SK-N-SH (cell line): Measurements from ENCODE around the gene MRPL2. TPM values are rescaled to one million over a fixed set of nuclear protein-coding genes. Genes with fewer than 3 reads are reported as not detected.

Experiments used
- CTCF ChIA-PET: fragments of 300-600, 350-600 bp; formaldehyde crosslinking; extraction: SDS; loops from one replicate; lab custom pipeline; 2021; lab: Yijun Ruan, JAX
- POLR2A ChIA-PET: fragments of 350-600 bp; sonication (Branson Sonifier 250); formaldehyde crosslinking; extraction: SDS; loops from one replicate; lab custom pipeline; 2020; ENCODE audit warnings: antibody characterized with exemption, inconsistent platforms; lab: Yijun Ruan, JAX
- DNase-seq: peaks from one replicate; pipeline ENCODE4 v3.0.0; 2012
- H2AFZ ChIP-seq: fragments of 200-600 bp; sonication (generic); 2 replicates; pipeline ENCODE4 v1.8.1; 2016; ENCODE audit warnings: antibody characterized with exemption, mild to moderate bottlenecking, low read depth
- H3F3A ChIP-seq: fragments of 200-600 bp; sonication (generic); replicated peaks from 2 replicates; pipeline ENCODE3; 2016; ENCODE audit warnings: antibody characterized with exemption, mild to moderate bottlenecking; ENCODE audit not compliant: insufficient read depth
- H3K27ac ChIP-seq, 2 experiments: fragments of 200-500 bp in 1 of 2; fragments of 200-600 bp in 1 of 2; sonication (Bioruptor generic) in 1 of 2; sonication (generic), shearing (Covaris generic) in 1 of 2; 2 replicates each; pipeline versions ENCODE4 v1.5.1 to v1.6.1; 2014 to 2016; ENCODE audit warnings: low read depth in 2 of 2, inconsistent platforms in 1 of 2, low read length in 1 of 2, mild to moderate bottlenecking in 1 of 2, mixed read lengths in 1 of 2
- H3K27me3 ChIP-seq: fragments of 200-600 bp; sonication (generic), shearing (Covaris generic); 2 replicates; pipeline ENCODE4 v1.6.1; 2016; ENCODE audit warnings: mixed run types; ENCODE audit not compliant: insufficient read depth
- H3K36me3 ChIP-seq, 2 experiments: fragments of 200-500 bp in 1 of 2; fragments of 200-600 bp in 1 of 2; sonication (Bioruptor generic) in 1 of 2; sonication (generic) in 1 of 2; replicated peaks in 1 of 2; 2 replicates each; pipeline versions ENCODE3 to v1.5.1; 2014 to 2016; ENCODE audit warnings: low read length in 1 of 2, mild to moderate bottlenecking in 1 of 2; ENCODE audit not compliant: insufficient read depth in 2 of 2, control insufficient read depth in 1 of 2
- H3K4me1 ChIP-seq, 2 experiments: fragments of 200-500 bp in 1 of 2; fragments of 200-600 bp in 1 of 2; sonication (Bioruptor generic) in 1 of 2; sonication (generic), shearing (Covaris generic) in 1 of 2; 2 replicates each; pipeline versions ENCODE4 v1.5.1 to v1.6.1; 2014 to 2016; ENCODE audit warnings: low read depth in 1 of 2, low read length in 1 of 2, mixed run types in 1 of 2; ENCODE audit not compliant: insufficient read depth in 2 of 2, control insufficient read depth in 1 of 2
- H3K4me2 ChIP-seq: fragments of 200-600 bp; sonication (generic), shearing (Covaris generic); 2 replicates; pipeline ENCODE4 v1.6.1; 2017; ENCODE audit warnings: mixed run types
- H3K4me3 ChIP-seq, 2 experiments: fragments of 200-500 bp in 1 of 2; fragments of 200-600 bp in 1 of 2; sonication (Bioruptor generic) in 1 of 2; sonication (generic), shearing (Covaris generic) in 1 of 2; 2 replicates each; pipeline versions ENCODE4 v1.5.1 to v1.8.1; 2014 to 2016; ENCODE audit warnings: low read depth in 2 of 2, inconsistent platforms in 1 of 2, low read length in 1 of 2, mild to moderate bottlenecking in 1 of 2, mixed read lengths in 1 of 2, moderate library complexity in 1 of 2
- H3K79me2 ChIP-seq: fragments of 200-600 bp; sonication (generic); 2 replicates; pipeline ENCODE4 v1.8.1; 2017; ENCODE audit warnings: mild to moderate bottlenecking; ENCODE audit not compliant: insufficient read depth
- H3K9ac ChIP-seq: fragments of 200-600 bp; sonication (generic); 2 replicates; pipeline ENCODE4 v1.6.1; 2017; ENCODE audit warnings: mixed run types
- H3K9me2 ChIP-seq: fragments of 200-600 bp; sonication (generic); 2 replicates; pipeline ENCODE4 v1.6.1; 2017; ENCODE audit warnings: mixed run types
- H3K9me3 ChIP-seq: fragments of 200-600 bp; sonication (generic); 2 replicates; pipeline ENCODE4 v1.6.1; 2017; ENCODE audit warnings: mixed run types, mild to moderate bottlenecking, moderate library complexity
- H4K20me1 ChIP-seq: fragments of 200-600 bp; sonication (generic); 2 replicates; pipeline ENCODE4 v1.6.1; 2017; ENCODE audit warnings: mild to moderate bottlenecking, mixed run types; ENCODE audit not compliant: insufficient read depth
- ELF1 ChIP-seq: IDR thresholded peaks from 2 replicates; pipeline ENCODE4 v1.4.0; 2012
- EP300 ChIP-seq, 2 experiments: IDR thresholded peaks; 2 replicates each; pipeline versions ENCODE4 v1.4.0 to v1.6.1; 2012; ENCODE audit warnings: borderline replicate concordance in 1 of 2, low read depth in 1 of 2, low read length in 1 of 2
- MXI1 ChIP-seq: IDR thresholded peaks from 2 replicates; pipeline ENCODE4 v1.6.1; 2012; ENCODE audit warnings: mild to moderate bottlenecking, low read depth, low read length, improper control_type of control experiment
- NRF1 ChIP-seq: IDR thresholded peaks from 2 replicates; pipeline ENCODE4 v1.6.1; 2012; ENCODE audit warnings: low read depth, mild to moderate bottlenecking, low read length
- RAD21 ChIP-seq: IDR thresholded peaks from 2 replicates; pipeline ENCODE4 v1.6.1; 2012; ENCODE audit warnings: mild to moderate bottlenecking, low read length
- TAF1 ChIP-seq: IDR thresholded peaks from 2 replicates; pipeline ENCODE4 v1.6.1; 2012; ENCODE audit warnings: low read depth, mild to moderate bottlenecking, low read length, moderate library complexity, borderline replicate concordance
- USF2 ChIP-seq: fragments of 150-350 bp; IDR thresholded peaks from 2 replicates; pipeline ENCODE4 v1.6.1; 2017; ENCODE audit warnings: antibody characterized with exemption, low read length, low read depth, borderline replicate concordance
- WGBS: methylation state at CpG from one replicate; pipeline ENCODE4 v1.1.6; 2017; ENCODE audit warnings: low lambda C conversion rate; 5-methylcytosine and 5-hydroxymethylcytosine counted together
- polyA plus RNA-seq, 3 experiments: library from polyadenylated mRNA; depleted of rRNA; stranded (reverse); fragments of >200 nt; gene quantifications; 2 replicates each; pipeline ENCODE4 v1.2.3, GENCODE V29; 2012
- TF ChIP-seq, protein P1 (sequence below): fragments of 150-350 bp; IDR thresholded peaks from 2 replicates; pipeline ENCODE4 v1.6.1; 2016; ENCODE audit warnings: mild to moderate bottlenecking, low read depth, low read length
- TF ChIP-seq, protein P2 (sequence below): IDR thresholded peaks from 2 replicates; pipeline ENCODE4; 2012

The MRPL2 gene
- polyA plus RNA-seq, 1 of the 3 experiments (the other 2 are of a cell fraction) = 64.7 TPM

- ChIA-PET CTCF (interaction anchor here (0.8 to 3.6 kb wide), 4 partner anchors 32 to 127 kb away, joined by 3 to 12 read pairs (median 4); partner anchors contain the start of genes CUL7 and PPP2R5D), POLR2A (interaction anchor here (0.7 to 0.8 kb wide), 2 partner anchors 32 to 127 kb away, joined by 3 read pairs; partner anchors contain the start of gene PPP2R5D)
- Histone ChIP-seq H3F3A (peaks cover 27% of the 10 kb centered on the region), H3K27ac (no peak overlapping the region), H3K4me1 (peaks cover 3 to 46% of the 10 kb centered on the region in 2 experiments; a peak in 3 of 4 replicates), H3K9me3 (no peaks in the 10 kb centered on the region), H3K9me2 (no peaks in the 10 kb centered on the region), H3K4me2 (peak overlapping the region; percentile 79; the same call in 1 of the 2 replicates), H3K4me3 (no peak overlapping the region), H3K27me3 (no peaks in the 10 kb centered on the region)
- DNase-seq = no peak
- WGBS = 83% methylated on average over 6 of the region's 7 CpGs
- no peak for TF ChIP-seq ELF1
- TF ChIP-seq, all 33 proteins: peak for 0
- Histone ChIP-seq H3K79me2 (peaks cover 70% of the 10 kb centered on the region), H2AFZ (no peak overlapping the region), H4K20me1 (peaks cover 12% of the 10 kb centered on the region; the same call in 1 of the 2 replicates), H3K9ac (no peak overlapping the region), H3K36me3 (peaks cover 24 to 50% of the 10 kb centered on the region in 2 experiments)
These were observed 42.9 kb downstream of the MRPL2 start for GRCh38 chr6:43016176-43016942.

DNA sequence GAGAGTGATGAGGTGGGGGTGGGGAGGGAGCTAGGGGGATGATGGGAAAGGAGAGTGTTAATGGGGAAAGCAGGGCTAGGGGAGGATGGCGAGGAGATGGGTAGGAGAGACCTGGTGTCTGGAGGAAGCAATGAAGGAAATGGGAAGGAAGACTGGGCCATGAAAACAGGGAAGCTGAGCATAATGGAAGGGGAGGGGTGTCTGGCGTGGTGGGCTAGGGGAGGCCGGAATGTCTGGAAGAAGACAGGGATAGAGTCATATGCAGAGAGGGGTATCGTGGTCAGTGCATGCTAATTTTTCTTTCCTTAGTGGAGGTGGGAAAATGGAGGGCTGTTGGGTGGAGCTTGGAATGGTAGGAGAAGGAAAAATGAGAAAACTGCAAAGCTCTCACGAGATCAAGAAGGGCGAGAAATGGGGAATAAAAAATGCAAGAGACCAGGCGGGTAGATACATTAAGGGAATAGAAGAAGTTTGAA, 44.8 kb downstream of the MRPL2 start:
- Histone ChIP-seq H3F3A (peaks cover 25% of the 10 kb centered on the region), H3K79me2 (peaks cover 71% of the 10 kb centered on the region), H3K36me3 (peaks cover 31 to 54% of the 10 kb centered on the region in 2 experiments), H3K9ac (peak overlapping the region; percentile 74), H3K27me3 (no peaks in the 10 kb centered on the region), H3K4me1 (peaks cover 3 to 36% of the 10 kb centered on the region in 2 experiments; a peak in 3 of 4 replicates), H3K9me2 (no peaks in the 10 kb centered on the region), H3K27ac (peak overlapping the region; percentile 35 to 57), H3K9me3 (no peaks in the 10 kb centered on the region), H3K4me2 (peak overlapping the region; percentile 79), H4K20me1 (peaks cover 12% of the 10 kb centered on the region; the same call in 1 of the 2 replicates), H3K4me3 (peak overlapping the region; percentile 47 to 81)
- WGBS = 1% methylated on average over 7 of the region's 7 CpGs
- no peak for DNase-seq
- CTCF ChIA-PET = interaction anchor here (0.6 to 3.6 kb wide), 6 partner anchors 9 to 214 kb away, joined by 3 to 12 read pairs (median 3); partner anchors contain the start of gene DNPH1
- POLR2A ChIA-PET = interaction anchor here (0.8 to 2.3 kb wide), 10 partner anchors 31 to 159 kb away, joined by 3 to 12 read pairs (median 6); partner anchors contain the start of genes CNPY3, CUL7, KLC4 and MRPL2
- TF ChIP-seq RAD21 = no peak
- TF ChIP-seq, all 33 proteins: peak for 0
- H2AFZ ChIP-seq = no peak overlapping the region

- H3K4me2 ChIP-seq = peak within 1 kb of the TSS; percentile 92
- H3K79me2 ChIP-seq = peaks cover 71% of the 10 kb centered on the region
- peak within 1 kb of the TSS; percentile 80 for H3K9ac ChIP-seq
- H3K4me1 ChIP-seq = peaks cover 3 to 36% of the 10 kb centered on the region in 2 experiments; a peak in 3 of 4 replicates
- no peaks in the 10 kb centered on the region for H3K9me2 ChIP-seq
- no peaks in the 10 kb centered on the region for H3K9me3 ChIP-seq
- H3K27me3 ChIP-seq = no peaks in the 10 kb centered on the region
- WGBS = 1% methylated on average over 29 of the region's 51 CpGs
- H2AFZ ChIP-seq = peak within 1 kb of the TSS; percentile 81
- peaks cover 28 to 50% of the 10 kb centered on the region in 2 experiments for H3K36me3 ChIP-seq
- peak; percentile 98 for DNase-seq
- ChIA-PET CTCF (interaction anchor here (0.6 to 3.6 kb wide), 6 partner anchors 9 to 215 kb away, joined by 3 to 12 read pairs (median 3); partner anchors contain the start of gene DNPH1), POLR2A (interaction anchor here (1.2 to 2.3 kb wide), 10 partner anchors 14 to 156 kb away, joined by 3 to 12 read pairs (median 6); partner anchors contain the start of genes CNPY3, CUL7, KLC4 and MRPL2)
- H3F3A ChIP-seq = peaks cover 20% of the 10 kb centered on the region
- peaks cover 12% of the 10 kb centered on the region; the same call in 1 of the 2 replicates for H4K20me1 ChIP-seq
- H3K4me3 ChIP-seq = peak within 1 kb of the TSS; percentile 47 to 85
- H3K27ac ChIP-seq = peak within 1 kb of the TSS; percentile 57 to 75
- peak; percentile 44; the same call in 1 of the 2 replicates for TF ChIP-seq ELF1
- TF ChIP-seq NRF1 = peak; percentile 75
- TF ChIP-seq, protein P1, sequence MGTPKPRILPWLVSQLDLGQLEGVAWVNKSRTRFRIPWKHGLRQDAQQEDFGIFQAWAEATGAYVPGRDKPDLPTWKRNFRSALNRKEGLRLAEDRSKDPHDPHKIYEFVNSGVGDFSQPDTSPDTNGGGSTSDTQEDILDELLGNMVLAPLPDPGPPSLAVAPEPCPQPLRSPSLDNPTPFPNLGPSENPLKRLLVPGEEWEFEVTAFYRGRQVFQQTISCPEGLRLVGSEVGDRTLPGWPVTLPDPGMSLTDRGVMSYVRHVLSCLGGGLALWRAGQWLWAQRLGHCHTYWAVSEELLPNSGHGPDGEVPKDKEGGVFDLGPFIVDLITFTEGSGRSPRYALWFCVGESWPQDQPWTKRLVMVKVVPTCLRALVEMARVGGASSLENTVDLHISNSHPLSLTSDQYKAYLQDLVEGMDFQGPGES = no peak
- TF ChIP-seq USF2 = 0 out of 2 replicates have a peak, but pooled peaks have one; percentile 23
- TF ChIP-seq EP300 (IDR thresholded peaks at IDR 0.05; ENCODE audit: borderline replicate concordance in 1 of 2, low read depth in 1 of 2, low read length in 1 of 2) = no peak
- peak; percentile 92 for TF ChIP-seq MXI1
- TF ChIP-seq, protein P2, sequence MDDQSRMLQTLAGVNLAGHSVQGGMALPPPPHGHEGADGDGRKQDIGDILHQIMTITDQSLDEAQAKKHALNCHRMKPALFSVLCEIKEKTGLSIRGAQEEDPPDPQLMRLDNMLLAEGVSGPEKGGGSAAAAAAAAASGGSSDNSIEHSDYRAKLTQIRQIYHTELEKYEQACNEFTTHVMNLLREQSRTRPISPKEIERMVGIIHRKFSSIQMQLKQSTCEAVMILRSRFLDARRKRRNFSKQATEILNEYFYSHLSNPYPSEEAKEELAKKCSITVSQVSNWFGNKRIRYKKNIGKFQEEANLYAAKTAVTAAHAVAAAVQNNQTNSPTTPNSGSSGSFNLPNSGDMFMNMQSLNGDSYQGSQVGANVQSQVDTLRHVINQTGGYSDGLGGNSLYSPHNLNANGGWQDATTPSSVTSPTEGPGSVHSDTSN = peak; percentile 99
- TF ChIP-seq TAF1 = peak; percentile 40; the same call in 1 of the 2 replicates
These were observed 45.3 kb downstream of the MRPL2 start, which contains the start of the genes KLHDC3 and MEA1 for GRCh38 chr6:43013843-43014433. Gene KLHDC3 (plus strand): TSS chr6:43014249. CDS start chr6:43017193, 2,944 bp downstream. Gene MEA1 (minus strand): TSS chr6:43013946. CDS start chr6:43013813, 133 bp downstream.
